NCI-H146 (cell line): ENCODE measurements around the gene ARMH1.
"Not testable (repeated sequence)": the region's sequence is repeated elsewhere in the genome, so short reads cannot be mapped to it uniquely, and the experiment has no call there.

Experiments
- DNase-seq: peaks from one replicate; lab custom pipeline; 2025; lab: John Stamatoyannopoulos, UW

The ARMH1 gene

DNA sequence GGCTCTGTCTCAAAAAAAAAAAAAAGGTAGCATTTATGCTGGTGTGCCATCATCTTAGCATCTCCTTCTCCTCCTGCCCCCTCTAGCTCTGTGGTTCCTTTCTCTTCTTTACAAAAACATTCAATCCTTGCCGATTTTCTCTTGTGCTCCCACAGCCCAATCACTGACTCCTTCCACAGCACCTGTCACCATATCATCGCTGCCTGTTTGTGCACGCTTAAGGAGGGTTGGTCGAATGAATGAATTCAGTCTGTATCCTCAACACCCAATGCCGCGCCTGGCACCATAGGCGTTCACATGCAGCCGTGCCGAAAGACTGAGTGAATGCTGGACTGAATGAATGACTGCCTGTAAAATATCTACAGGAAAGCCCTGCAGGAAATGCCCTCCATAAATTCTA is 48.5 kb downstream of the ARMH1 start:
- no peak for DNase-seq

DNA sequence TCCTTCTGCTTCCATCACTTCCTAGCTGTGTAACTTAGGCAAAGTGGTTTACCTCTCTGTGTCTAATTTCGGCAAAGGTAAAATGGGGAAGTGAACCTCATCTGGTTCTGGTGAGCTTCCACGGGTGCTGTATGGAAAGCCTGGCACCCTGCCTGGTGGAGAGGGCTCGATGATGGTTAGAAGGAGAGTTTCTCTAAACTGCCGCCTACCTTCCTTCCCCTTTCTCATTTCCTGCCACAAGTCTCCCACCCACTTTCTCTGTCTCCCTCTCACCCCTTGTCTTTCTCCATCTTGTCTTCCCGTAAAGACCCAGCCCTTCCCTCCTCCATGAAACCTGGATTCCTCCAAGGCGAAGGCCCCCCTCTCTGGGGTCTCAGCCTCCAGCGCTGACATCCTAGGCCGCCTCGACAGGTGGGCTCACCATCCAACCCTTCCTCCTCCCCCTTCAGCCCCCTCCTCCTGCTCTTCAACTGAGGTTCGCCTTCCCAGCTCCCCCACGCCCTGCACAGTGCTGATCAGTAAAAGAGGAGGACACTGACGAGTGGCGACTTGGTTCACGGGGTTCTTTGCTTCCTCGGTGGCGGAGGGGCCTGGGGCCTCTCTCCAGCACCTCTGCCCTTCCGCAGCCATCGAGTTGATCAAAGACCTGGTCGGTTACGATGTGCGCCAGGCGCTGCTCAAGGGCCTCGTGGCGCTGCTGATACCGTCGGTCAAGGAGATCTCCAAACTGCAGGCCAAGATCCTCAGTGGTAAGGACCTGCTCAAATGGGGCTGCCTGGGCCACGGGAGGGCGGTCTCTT is 49.2 kb downstream of the ARMH1 start:
- DNase-seq: no peak

DNA sequence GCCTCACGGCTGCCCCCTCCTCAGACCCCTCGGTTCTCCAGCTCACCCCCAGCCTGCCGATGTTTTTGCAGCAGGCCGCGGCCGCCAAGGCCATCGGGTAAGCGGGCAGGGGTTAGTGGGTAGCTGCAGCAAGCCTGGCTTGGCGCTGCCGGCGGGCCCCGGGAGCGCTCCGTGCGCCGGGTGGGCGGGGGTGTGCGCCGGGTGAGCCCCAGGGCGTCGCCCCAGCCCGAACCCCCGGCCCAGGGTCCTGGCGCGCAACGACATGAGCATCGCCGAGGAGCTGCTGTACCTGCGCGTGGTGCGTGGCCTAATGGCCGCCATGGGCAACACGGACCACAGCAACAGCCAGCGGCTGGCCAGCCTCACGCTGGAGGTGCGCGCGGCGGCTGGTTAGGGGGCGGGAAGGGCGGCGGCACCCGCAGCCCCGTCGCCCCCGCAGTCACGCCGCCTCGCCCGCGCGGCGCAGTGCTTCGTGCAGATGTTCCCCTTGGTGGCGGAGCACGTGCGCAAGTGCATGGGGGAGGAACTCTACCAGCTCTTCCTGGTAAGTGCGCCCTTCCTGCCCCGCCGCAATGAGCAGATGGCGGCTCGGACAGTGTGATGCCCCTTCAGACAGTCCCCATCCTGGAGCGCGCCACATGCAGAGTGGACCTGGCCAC is 49.9 kb downstream of the ARMH1 start:
- DNase-seq: no peak

DNA sequence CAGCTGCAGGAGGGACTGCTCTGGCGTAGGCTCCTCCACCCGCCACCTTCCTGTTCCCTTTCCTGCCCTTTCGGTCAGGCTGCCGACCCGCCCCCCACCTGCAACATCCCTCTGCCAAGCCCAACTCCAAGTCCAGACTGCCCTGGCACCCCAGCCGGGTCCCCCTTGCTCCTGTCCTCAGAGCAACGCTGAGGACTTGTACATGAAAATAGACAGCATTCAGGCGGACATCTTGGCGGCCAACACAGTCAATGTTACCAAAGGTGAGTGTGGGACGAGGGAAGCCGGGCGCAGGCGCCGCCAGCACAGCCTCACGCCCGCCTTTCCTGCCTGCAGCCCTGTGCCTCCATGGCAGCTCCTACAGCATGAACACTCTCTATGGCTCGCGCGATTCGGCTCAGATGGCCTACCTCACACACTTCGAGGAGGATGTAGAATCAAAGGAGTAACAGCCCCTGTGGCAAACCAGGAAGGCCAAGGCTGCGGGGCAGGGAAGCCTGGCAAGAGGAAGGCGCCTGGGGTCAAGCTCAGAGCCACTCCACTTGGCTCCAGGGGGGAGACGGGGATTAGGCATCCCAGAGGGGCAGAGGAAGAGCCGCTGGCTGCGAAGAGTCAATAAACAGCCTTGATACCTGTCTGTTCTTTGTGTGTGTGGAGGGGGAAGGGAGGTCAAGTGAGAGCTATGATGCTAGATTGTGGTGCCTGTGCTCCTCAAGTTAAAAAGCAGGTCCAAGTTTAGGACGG is 50.6 kb downstream of the ARMH1 start:
- DNase-seq: no peak

DNA sequence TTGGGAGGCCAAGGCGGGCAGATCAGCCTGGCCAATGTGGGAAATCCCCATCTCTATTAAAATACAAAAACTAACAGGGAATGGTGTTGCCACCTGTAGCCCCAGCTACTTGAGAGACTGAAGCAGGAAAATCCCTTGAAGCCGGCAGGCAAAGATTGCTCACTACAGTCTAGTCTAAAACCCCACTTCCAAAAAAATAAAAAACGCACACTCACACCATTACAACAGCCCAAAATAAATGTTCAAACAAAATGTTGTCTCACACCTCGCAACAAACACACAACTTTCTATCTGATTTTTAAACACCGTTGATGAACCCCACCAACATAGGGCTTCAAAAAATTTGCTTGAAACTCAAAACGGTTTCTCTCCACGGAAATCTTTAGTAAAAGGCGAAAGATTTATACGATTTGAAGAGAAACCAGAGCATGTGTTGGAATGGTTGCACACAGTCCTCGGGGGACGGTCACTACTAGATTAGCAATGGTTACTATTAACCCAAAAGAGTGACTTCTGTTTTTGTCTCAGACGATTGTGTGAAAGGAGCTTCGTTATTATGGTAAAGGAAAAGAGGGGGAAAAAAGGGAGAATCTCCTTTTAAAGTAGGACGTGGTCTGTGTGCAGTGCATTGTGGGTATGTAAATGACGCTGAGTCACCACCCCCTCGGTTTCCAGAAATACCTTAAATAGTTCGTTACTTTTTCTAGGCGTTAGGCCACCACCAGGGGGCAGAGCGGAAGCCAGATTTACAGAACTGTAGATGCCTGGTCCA is 56.4 kb downstream of the ARMH1 start, which contains the start of gene RNU5D-1:
RNU5D-1 (minus strand) TSS at position 430 of the 772 bp plus-strand sequence.
- peak; percentile 92 for DNase-seq

DNA sequence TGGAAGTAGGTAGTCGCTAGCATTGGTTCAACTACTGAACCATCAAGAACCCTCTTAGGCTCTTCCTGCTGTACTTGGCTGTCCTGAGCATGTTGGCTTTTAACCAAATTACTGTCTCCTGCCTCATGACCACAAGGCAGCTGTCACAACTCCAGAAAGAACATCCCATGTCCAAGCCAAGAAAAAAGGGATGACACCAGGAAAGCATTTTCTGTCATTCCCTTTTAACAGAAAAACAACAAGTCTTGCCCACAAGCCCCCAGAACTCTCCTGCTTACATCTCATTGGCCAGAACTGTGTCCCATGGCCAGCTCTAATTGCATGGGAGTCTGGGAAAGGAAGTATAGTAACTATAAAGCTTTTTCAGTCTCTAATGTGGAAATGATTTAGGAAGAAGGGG is 58.9 kb downstream of the ARMH1 start:
- no peak for DNase-seq

DNA sequence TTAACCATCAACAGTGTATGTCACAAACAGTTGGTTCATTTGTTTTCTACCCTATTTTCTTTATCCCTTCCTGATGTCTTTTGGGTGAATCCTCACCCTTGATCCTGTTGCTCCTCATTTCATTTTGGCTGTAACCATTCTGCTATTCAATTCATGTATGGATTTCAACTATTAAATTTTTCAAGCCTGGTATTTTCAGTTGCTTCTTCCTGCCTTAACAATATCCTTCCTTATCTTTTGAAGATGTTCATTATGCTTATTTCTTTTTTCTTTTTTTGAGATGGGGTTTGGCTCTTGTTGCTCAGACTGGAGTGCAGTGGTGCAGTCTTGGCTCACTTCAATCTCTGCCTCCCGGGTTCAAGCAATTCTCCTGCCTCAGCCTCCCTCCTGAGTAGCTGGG is 59.3 kb downstream of the ARMH1 start:
- DNase-seq: no peak

DNA sequence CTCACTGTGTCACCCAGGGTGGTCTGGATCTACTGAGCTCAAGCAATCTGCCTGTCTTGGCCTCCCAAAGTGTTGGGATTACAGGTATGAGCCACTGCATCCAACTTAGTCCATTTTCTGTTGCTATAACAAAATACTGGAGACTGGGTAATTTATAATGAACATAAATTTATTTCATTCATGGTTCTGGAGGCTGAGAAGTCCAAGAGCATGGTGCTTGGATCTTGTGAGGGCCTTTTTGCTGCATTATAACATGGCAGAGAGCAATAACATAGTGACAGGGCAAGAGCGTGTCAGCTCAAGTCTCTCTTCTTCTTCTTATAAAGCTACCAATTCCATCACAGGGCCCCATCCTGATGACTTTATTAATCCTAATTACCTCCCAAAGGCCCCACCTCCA is 61.5 kb downstream of the ARMH1 start:
- DNase-seq: no peak

DNA sequence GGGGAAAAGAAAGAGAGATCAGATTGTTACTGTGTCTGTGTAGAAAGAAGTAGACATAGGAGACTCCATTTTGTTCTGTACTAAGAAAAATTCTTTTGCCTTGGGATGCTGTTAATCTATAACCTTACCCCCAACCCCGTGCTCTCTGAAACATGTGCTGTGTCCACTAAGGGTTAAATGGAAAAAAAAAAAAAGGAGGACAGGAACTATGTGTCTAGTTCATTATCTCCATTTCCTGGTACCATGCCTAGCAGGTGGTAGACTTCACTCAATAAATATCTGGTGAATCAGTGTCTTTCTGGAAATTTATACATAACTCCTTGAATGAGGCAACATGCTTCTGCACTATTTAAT is 64.4 kb downstream of the ARMH1 start:
- DNase-seq: not testable (repeated sequence)

DNA sequence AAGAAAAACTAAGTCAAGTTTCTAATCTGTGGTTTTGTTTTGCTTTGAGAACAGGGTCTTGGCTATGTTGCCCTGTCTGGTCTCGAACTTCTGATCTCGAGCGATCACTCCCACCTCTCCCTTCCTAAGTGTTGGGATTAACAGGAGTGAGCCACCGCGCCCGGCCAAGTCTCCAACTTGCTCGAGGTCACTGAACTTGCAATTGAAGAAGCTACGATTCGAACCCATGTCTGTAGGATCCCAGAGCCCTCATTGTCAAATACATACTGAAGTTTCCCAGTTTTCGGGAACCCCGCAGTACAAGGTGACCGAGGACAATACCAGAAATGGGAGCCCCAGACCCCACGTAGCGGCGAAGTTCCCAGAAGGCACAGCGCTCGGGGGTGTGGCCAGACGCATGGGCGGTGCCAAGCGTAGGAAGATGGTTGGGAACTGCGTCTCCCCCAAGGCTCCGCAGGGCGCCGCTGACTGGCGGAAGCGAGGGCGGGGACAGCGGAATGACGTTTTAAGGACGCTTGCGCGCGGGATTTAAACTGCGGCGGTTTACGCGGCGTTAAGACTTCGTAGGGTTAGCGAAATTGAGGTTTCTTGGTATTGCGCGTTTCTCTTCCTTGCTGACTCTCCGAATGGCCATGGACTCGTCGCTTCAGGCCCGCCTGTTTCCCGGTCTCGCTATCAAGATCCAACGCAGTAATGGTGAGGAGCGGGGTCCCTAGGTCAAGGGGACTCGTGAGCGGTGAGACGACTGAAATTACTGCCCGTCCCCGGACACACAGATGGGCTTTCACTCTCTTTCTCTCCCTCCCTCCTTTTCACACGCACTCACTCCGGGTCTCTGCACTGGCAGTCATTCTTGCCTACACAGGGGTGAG is 65.0 kb downstream of the ARMH1 start, which contains the start of gene KIF2C:
KIF2C (plus strand) TSS at position 531 of the 872 bp plus-strand sequence; CDS start at position 627, 96 bp downstream.
- DNase-seq: peak; percentile 95

DNA sequence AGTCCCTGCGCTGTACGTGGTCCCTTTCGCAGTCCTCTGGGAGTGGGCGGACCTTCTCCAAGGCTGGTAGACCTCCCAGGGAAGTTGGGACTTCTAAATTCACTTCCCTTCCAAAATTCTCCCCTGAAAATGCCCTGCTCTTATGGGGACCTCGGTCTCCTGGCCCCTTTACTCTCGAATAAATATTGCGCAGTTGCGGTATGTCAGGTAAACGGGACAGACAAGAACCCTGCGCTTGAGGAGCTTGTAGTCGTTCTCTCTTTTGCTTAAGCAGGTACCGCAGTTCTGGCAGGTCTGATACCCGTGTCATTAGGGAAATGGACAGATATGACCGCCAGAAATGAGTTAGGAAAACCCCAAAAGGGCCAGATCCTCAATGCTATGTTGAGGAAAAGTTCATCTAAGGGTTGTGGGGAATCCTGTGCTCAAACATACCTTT is 65.7 kb downstream of the ARMH1 start:
- no peak for DNase-seq

DNA sequence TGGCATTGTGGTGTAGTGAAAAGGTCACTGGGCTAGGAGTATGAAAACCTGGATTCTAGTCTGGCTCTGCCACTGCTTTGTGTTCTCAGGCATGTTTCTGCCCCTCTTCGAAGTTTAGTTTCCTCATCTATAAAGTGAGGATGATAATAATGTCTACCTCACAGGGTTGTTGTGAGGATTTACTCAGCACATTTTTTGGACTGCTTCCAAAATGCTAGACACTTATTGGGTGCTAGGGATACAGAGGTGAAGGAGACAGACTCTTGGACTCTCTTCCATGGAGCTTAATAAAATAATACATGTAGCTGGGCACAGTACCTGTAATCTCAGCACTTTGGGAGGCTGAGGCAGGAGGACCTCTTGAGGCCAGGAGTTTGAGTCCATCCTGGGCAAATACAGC is 68.7 kb downstream of the ARMH1 start:
- no peak for DNase-seq

DNA sequence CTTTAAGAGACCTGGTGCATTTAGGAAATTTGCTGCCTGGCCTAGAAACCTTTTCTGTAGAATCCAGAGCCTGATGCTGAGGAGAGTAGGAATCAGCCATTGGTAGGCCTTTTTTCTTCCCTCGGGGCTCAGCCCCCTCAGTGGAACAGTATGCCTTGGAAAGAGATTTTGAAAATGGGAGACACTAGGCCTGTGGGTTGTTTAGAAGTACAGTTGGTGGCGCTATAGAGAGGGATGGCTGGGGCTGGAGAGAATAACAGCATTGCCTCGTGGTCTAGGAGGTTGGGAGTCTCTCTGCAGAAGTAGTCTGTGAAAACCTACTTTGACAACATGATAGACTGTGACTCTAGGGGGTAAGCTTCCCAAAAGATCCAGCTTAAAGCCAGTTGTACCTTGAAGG is 73.4 kb downstream of the ARMH1 start:
- no peak for DNase-seq

DNA sequence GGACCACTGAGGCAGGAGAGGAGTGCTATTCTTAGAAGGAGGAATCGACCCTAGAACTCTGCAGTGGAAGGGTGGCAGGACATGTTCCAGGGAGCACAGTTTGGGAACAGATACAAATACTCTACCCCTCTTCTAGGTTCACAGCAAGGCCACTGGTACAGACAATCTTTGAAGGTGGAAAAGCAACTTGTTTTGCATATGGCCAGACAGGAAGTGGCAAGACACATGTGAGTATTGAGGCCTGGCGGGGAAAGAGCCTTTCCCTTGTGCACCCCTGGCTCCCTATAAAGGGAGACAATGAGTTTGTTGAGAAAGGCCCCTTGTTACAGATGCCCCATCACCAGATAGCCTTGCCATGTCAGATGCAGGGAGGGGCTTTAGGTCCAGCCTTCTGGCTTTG is 82.9 kb downstream of the ARMH1 start:
- no peak for DNase-seq

DNA sequence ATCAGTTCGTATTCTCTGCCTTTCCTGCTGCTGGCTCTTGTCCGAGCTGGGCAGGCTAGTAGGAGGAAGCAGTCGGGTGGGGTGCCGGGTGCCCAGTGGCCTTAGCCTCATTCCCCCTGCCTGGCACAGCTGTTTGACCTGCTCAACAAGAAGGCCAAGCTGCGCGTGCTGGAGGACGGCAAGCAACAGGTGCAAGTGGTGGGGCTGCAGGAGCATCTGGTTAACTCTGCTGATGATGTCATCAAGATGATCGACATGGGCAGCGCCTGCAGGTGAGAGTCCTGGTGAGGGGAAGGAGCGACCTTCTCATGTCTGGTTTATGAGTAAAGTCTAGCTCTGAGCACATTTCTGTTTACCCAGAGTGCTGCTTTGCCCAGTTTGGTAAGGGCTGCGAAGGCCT is 84.6 kb downstream of the ARMH1 start:
- DNase-seq: no peak

DNA sequence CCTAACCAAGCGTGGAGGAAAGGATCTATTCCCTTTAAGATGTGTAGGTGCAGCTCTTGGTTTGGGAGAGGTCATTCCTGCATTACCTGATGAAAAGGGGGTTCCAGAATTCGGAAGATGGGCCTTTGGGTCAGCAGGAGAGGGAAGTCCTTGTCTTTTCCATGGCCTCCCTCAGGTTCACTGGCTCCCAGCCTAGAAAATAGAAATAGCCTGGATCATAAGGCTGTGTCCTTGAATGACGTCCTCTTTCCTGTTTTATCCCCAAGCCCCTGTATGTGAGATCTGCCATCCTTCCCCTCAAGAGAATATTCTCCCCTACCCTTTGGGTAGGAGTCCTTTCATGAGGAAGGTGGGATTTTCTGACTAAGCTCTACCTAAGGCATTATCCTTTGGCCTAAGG is 86.4 kb downstream of the ARMH1 start:
- DNase-seq: no peak

DNA sequence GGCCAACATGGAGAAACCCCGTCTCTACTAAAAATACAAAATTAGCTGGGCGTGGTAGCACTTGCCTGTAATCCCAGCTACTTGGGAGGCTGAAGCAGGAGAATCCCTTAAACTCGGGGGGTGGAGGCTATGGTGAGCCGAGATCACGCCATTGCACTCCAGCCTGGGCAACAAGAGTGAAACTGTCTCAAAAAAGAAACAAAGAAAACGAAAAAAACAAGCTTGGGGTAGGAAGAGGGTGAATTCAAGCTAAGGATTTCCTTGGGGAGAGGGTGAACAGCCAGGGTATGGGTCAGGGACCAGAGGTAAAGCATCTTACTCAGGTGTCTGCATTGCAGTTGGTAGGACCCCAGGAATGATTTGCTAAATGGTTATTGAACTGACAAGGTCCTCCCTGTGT is 91.9 kb downstream of the ARMH1 start:
- not testable (repeated sequence) for DNase-seq
